PFSK-1 (cell line): ENCODE results near the gene ODC1.

ENCODE experiments used
- FOXP2 ChIP-seq: optimal IDR thresholded peaks from 2 replicates; pipeline ENCODE3; 2011; ENCODE audit warnings: borderline replicate concordance, control low read depth, inconsistent platforms; ENCODE audit not compliant: insufficient read depth; ENCODE audit errors: extremely low read length, extremely low read depth
- POLR2AphosphoS5 ChIP-seq: IDR thresholded peaks from 2 replicates; pipeline ENCODE4 v1.6.1; 2012; ENCODE audit warnings: low read depth, mild to moderate bottlenecking, control low read depth, low read length, moderate library complexity
- REST ChIP-seq, 2 experiments: IDR thresholded peaks; 2 replicates each; pipeline versions ENCODE4 v1.6.1 to v1.8.0; 2011 to 2012; ENCODE audit warnings: low read depth in 2 of 2, low read length in 2 of 2, control low read depth in 1 of 2, inconsistent platforms in 1 of 2, mild to moderate bottlenecking in 1 of 2, moderate library complexity in 1 of 2; ENCODE audit not compliant: insufficient read depth in 1 of 2
- SIN3A ChIP-seq: IDR thresholded peaks from 2 replicates; pipeline ENCODE4 v1.6.1; 2012; ENCODE audit warnings: mild to moderate bottlenecking, low read length, moderate library complexity, borderline replicate concordance; ENCODE audit not compliant: insufficient read depth
- TAF1 ChIP-seq: IDR thresholded peaks from 2 replicates; pipeline ENCODE4 v1.6.1; 2012; ENCODE audit warnings: low read length, control low read depth, borderline replicate concordance; ENCODE audit not compliant: insufficient read depth

The ODC1 gene

GRCh38 chr2:10423400-10423774, 24.7 kb downstream of the ODC1 start:
- TF ChIP-seq REST (IDR thresholded peaks at IDR 0.05; ENCODE audit: insufficient read depth in 1 of 2, low read depth in 2 of 2, low read length in 2 of 2) (no peak), SIN3A (no peak), FOXP2 (no peak), POLR2AphosphoS5 (no peak), TAF1 (no peak)

DNA sequence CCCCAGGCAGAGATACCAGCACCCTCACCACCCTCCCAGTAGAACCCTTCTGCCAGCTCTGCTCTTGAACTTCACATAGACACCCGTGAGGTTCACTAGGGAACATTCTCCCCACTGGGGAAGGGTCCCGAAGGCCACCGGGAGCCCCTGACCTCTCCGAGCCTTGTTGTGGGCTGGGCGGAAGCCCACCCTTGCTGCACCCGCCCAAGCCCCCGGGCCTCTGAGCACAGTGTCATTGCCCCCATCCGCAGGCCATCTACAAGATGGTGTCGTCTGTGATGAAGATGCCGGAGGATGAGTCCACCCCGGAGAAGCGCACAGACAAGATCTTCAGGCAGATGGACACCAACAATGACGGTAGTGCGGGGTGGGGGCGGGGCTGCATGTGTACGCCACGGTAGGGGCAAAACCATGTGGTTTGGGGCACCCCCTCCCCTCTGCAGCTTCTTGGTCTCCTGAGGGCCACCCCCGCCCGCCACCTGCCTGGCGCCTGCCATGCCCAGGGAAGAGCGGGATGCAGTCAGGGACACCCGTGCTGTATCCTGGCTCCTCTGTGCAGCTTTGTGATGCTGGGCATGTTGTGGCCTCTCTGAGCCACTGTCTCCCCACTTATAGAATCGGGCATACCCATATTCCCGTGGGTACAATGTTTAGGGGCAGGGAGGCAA, 25.3 kb downstream of the ODC1 start:
- TF ChIP-seq FOXP2 (no peak), REST (IDR thresholded peaks at IDR 0.05; ENCODE audit: insufficient read depth in 1 of 2, low read depth in 2 of 2, low read length in 2 of 2) (no peak), SIN3A (no peak), TAF1 (no peak), POLR2AphosphoS5 (no peak)

DNA sequence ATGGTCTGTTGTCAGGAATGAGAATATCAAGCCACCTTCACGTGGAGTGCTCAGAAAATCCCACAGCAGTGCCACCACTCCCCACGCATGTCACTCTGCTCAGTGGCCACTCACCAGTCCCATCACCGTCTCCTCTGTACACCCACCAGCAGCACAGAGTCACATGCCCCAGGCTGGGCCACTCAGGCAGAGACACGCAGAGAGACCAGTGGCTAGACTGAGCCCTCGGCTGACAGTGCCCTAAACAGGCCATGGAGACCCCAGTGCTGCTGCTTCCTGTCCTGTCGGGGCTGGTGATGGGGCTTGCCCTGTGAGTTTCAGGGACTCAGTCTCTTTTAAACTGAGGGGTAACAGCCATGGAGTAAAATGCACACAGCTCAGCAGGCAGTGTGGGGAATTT, 25.9 kb downstream of the ODC1 start:
- TF ChIP-seq TAF1 = no peak
- no peak for TF ChIP-seq POLR2AphosphoS5
- TF ChIP-seq REST (IDR thresholded peaks at IDR 0.05; ENCODE audit: insufficient read depth in 1 of 2, low read depth in 2 of 2, low read length in 2 of 2) = no peak
- no peak for TF ChIP-seq FOXP2
- TF ChIP-seq SIN3A = no peak

DNA sequence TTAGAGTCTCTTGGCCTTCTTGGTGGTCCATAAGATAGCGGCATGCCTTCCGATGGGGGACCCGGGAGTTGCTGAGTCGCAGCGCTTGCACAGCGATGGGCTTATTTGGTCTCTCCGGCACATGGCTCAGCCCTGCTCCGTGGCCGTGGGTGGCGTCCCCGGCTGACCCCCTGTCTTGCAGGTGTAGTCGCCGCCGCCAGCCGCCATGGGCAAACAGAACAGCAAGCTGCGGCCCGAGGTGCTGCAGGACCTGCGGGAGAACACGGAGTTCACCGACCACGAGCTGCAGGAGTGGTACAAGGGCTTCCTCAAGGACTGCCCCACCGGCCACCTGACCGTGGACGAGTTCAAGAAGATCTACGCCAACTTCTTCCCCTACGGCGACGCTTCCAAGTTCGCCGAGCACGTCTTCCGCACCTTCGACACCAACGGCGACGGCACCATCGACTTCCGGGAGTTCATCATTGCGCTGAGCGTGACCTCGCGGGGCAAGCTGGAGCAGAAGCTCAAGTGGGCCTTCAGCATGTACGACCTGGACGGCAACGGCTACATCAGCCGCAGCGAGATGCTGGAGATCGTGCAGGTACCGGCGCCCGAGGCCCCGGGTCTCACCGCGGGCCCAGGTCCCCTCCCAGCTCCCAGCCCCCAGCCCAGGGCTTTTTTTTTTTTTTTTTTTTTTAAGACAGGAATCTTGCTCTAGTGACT, 28.4 kb downstream of the ODC1 start:
- TF ChIP-seq REST (IDR thresholded peaks at IDR 0.05; ENCODE audit: insufficient read depth in 1 of 2, low read depth in 2 of 2, low read length in 2 of 2) (no peak), FOXP2 (no peak), SIN3A (no peak), TAF1 (no peak), POLR2AphosphoS5 (no peak)
